Breast epithelium (tissue), 3 donors: ENCODE measurements around the gene PSMD8.

ENCODE experiments used
- CTCF ChIP-seq, 3 donors: fragments of 450-650 bp; IDR thresholded peaks; one replicate each; pipeline ENCODE4 v1.5.1; 2016 to 2017; ENCODE audit warnings: antibody characterized with exemption in 3 of 3, mild to moderate bottlenecking in 3 of 3, moderate library complexity in 3 of 3
- POLR2AphosphoS5 ChIP-seq, 3 donors: sonication (generic); formaldehyde crosslinking; IDR thresholded peaks; one replicate each; pipeline ENCODE4 v1.6.1; 2017; ENCODE audit warnings: antibody characterized with exemption in 3 of 3

GRCh38 chr19:38387550-38388348 is 13.4 kb downstream of the PSMD8 start, which contains the start of gene GGN:
- TF ChIP-seq POLR2AphosphoS5 (IDR thresholded peaks at IDR 0.05) (peak in 1 of 3 donors; percentile 46), CTCF (IDR thresholded peaks at IDR 0.05) (no peak)
